GM10847 (cell line): ENCODE results near the gene KLHL14.

Experiments
- POLR2A ChIP-seq: IDR thresholded peaks from 2 replicates; pipeline ENCODE4 v1.6.1; 2011; ENCODE audit not compliant: insufficient read length; ENCODE audit errors: extremely low read depth

Gene KLHL14

DNA sequence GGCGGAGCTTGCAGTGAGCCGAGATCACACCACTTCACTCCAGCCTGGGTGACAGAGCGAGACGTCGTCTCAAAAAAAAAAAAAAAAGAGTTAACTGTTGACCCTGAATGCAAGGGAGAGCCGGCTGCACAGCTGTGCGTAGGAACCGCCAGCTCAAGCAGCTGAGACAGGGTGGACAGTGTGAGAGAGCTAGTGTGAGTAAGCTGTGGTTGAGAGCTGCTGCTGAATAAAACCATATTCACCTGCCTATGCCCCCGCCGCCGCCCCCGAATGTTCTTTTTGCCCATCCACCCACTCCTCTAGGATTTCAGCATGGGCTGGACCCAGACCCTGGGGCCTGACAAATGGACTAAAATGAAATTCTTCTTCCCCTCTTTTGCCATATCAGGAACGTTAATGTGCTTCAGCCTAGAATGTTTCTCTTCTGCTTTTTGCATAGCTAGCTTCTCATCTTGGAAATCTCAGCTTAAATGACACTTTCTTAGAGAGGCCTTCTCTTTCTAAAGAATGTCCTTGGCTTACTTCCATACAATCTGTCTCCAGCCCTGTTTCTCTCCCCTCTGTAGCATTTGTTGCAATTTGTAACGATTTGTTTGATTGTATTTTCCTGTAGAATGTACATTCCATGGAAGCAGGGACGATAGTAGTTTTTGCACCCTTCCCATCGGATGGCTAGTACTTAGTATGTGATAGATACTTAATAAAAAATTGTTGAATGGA lies 142.7 kb downstream of the KLHL14 start:
- no peak for TF ChIP-seq POLR2A

- no peak for TF ChIP-seq POLR2A
These were observed 143.5 kb downstream of the KLHL14 start for GRCh38 chr18:32629292-32629691.

- TF ChIP-seq POLR2A, result no peak
These were observed 148.6 kb downstream of the KLHL14 start for GRCh38 chr18:32624182-32624723.

DNA sequence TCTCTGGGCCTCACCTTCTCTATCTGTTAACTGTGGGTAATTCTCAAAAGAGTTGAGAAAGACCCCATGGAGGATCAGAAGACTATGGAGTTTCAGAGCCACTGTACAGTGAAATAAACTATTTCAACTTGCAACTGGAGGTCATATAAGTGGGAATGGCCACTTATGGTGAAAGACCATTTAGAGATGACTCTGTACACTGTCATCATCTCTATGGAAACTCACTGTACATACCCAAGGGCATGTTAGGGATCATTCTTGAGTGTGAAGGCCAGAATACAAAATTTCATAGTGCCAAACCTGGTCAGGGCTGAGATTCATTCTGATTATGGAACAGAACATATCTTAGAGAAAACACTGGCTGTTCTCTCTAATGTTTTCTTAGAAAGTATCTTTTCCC lies 149.3 kb downstream of the KLHL14 start:
- no peak for TF ChIP-seq POLR2A
